Measurements from ENCODE around the gene DYNC1I1.
A peak's percentile ranks its signal among the peaks of the same experiment; 100 is the strongest.
"Not testable (repeated sequence)": the region's sequence is repeated elsewhere in the genome, so short reads cannot be mapped to it uniquely, and the experiment has no call there.

The DYNC1I1 gene

DNA sequence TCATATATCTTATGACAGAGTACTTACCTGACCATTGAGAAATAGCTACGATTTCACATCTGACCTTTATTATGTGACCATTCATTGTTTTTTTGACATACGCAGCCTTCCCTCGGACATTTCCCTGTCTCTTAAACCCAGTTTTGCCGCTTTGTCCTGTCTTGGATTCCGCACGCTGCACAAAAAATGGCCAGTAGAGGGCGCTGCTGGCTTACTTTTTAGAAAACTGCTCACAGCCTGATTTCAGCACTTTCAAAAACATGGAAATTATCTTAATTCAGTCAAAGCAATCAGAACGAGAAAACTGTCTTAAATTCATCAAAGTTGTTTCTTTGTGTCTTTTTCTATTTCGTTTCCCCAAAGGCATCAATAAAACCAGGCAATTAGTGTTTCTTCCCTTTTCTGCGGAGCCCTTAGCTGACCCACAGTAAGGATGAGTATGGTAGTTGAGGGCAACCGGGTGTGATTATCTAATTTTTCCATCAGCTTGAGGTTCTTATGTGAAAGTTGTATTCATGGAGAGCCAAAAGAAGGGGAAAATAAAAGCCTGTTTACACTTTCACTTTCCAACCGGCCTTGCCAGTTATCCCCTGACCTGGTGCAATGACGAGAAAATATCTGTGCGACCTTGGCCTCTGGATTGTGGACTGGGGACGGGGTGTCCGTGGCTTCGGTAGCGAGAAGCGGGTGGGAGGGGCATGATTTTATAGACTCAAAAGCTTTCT lies 144.4 kb downstream of the DYNC1I1 start:
- peak; percentile 56 to 65 for DNase-seq

DNA sequence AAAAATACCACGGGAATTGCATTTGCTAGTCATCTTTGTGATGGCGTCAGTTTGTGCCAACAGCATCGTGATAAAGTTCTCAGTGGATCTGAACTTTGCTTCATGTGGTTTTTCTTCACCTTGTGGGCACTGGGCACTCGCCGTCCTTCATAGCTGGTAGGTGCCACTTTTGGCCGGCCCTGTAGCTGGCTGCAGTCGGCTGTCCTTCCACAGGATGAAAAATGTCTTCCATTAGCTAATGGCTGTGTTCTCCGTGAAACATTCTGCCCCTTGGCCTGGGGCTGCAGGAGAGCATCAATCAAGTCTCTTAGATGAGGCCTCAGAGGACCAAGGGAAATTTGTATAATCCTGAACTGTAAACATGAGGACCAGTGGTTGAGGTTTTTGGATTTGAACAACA lies 145.3 kb downstream of the DYNC1I1 start:
- DNase-seq, result no peak

DNA sequence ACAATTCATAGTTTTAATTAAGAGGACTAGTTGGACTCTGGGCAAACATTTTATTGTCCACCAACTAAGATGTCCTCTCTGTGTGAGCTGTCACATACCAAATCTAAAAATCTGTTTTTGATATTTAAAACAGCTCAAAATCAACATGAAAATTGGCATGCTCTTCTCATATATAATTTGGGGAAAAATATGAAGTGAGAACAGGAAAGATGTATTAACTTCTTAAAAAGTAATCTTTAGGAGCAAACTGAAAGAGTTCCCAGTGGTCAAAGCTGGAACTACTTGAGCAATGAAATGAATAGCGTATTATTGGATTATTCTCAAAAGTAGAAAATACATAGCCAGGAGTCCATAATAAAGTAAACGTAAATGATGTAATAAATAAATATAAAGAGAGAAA lies 147.2 kb downstream of the DYNC1I1 start:
- DNase-seq, result no peak

DNA sequence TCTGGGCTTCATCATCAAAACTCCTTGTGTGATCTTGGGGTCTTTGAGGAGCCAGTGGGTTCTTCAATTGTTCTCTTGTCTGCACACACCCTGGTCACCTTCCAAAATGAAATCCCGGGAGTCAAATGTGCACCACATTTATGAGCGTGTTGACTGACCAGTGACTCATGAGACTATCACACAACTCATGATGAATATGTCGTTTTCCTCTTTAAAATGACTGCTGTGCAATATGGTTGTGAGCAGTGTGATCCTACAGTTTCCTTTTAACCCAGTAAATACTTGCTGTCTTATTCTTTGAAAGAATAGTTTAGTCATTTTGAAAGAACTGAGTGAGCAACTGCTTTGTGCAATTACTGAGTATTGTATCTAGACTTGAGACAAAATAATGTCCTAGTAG lies 149.2 kb downstream of the DYNC1I1 start:
- no peak for DNase-seq

DNA sequence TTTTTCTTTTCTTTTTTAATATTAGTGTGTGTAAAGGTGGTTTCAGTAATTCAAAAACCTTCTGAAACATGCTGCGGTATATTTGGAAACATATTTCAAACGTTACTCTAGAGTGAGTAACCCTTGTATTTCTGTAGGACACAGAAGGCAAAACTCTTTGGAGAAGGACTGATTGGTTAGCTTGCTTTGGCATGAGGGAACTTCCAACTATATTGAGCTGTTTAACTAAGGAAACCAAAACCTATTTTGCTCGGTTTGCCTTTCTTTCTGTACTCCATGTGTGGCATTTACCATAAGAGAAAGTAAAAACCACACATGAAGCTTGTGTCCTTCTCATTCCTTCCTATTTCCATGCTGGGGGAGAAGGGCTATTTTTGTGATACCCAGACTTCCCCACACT lies 149.8 kb downstream of the DYNC1I1 start:
- no peak for DNase-seq

DNA sequence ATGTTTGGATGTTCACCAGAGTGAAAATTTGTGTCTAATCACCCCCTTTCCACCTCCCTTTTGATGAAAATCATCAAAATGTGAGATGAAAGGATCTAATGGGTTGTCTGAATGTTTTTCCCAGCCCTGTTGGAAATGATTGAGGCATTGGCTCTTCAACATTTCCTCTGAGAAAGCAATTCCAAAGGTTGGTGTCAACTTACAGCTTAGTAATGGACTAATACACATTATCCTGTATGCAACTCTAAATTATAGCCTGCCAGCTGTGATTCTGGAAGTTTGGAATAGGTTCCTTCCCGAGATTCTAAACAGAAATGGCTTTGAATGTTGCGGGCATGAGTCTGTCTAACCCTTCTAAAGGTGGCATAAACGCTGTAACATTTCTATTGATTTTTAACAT lies 152.9 kb downstream of the DYNC1I1 start:
- no peak for DNase-seq

DNA sequence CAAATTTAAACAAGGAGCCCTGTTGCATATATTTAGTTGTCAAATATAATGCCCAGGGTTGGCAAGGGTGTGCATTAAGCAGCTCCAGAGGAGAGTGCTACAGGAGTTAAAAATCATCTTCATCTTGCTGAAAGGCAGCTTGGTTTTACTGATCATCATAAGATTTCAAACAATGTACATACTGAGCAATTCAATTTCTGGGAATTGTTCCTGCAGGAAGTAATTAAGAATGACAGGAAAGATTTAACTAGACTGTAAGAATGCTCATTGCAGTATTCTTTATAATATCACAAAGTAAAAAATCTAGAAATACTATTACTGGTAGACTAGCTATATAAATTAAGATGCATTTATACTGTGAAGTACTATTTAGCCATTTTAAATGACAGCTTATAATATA lies 153.6 kb downstream of the DYNC1I1 start:
- no peak for DNase-seq

DNA sequence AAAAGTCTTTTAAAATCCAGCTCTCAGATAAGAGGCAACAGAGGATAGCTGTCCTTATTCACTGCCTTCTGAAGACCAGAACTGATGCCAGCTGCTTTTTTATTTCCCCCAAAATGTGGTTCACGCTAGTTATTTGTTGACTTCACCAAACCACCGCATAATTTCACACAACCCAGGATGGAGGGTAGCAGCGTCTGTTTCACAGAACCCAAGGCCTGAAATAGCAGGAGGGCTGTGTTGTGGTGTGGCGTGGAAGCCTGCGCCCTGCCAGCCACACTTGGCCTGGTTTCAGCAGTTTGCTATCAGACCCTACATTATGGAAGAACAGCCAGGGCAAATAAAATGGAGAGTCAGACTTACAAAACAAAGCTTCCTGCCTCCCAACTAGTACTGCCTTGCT lies 155.4 kb downstream of the DYNC1I1 start:
- DNase-seq, result no peak

DNA sequence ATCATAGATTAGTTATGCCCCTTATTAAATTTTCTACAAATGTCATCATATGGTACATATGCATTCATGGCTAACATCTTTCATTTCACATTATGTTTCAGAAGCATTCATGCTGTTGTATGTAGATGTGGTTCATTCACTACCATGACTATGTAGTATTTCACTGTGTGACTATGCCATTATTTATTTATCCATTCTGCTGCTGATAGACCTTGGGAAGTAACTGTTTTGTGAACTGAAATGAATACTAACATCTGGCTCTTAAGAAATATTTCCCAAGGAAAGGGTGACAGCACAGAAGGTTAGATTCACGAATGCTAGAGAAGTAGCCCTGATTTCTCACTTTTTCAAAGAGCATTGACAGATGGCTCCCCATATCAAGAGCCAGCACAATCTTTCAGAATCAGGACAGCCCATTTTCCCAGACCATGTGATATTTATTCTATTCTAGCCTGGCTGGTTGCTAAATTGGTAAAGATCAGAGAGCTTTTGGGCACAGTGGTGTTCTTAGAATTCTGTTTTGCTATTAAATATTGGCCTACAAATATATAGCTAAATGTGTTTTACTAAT lies 157.4 kb downstream of the DYNC1I1 start:
- no peak for DNase-seq

DNA sequence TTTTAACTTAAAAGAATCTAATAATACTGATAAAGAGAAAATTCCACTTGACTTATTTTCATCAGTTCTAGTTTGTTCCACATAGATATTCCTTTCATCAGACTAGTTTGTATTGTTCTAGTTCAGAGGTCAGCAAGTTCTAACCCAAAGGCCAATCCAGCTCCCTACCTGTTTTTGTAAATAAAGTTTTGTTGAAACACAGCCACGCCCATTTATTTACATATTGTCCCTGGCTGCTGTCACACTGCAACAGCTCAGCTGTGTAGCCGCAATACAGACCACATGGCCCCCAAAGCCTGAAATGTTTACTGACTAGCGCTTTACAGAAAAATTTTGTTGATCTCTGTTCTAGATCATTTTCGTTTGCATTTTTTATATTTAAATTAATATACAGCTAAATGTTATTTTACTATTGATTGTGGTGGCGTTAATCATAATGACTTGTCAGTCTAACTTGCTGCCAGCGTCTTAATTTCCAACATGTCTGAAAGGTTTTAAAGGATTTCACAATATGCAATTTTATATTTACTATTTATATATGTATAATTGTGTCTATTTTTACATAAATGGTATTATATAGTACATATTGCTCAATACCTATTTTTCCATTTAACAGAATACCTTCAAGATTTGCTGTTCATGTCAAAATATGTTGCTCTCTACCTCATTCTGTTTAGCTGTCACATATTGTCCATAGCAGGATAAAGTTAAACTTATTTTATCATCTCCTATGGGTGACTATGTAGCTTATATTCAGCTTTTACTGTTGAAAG lies 159.3 kb downstream of the DYNC1I1 start:
- no peak for DNase-seq

DNA sequence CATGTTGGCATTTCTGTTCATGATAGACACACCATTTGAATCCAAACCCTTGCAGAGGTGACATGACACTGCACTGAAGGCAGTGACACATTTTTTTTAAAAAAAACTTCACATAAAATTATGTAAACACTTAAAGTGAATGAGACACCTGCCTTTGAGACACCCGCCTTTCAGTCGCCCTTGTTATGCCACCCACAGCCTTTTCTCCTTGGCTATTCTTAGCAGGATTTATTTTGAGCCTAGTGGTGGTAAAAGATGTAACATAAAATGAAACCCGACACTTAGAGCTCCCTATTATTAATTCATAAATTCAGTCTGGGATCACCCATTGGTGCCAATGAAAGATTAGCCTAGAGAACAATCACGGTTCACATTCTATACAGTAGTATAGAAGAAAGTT lies 161.3 kb downstream of the DYNC1I1 start:
- no peak for DNase-seq

DNA sequence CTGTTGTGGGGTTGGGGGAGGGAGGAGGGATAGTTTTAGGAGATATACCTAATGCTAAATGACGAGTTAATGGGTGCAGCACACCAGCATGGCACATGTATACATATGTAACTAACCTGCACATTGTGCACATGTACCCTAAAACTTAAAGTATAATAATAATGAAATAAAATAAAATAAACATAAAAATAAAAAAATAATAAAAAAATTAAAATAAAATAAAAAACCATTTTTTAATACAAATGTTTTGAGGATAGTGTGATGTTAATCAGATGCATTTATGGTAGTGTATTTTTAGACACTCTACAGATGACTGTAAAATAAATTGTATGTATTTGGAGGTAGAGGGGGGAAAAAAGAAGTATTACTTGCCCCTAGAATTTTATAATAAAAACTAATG lies 172.5 kb downstream of the DYNC1I1 start:
- not testable (repeated sequence) for DNase-seq

DNA sequence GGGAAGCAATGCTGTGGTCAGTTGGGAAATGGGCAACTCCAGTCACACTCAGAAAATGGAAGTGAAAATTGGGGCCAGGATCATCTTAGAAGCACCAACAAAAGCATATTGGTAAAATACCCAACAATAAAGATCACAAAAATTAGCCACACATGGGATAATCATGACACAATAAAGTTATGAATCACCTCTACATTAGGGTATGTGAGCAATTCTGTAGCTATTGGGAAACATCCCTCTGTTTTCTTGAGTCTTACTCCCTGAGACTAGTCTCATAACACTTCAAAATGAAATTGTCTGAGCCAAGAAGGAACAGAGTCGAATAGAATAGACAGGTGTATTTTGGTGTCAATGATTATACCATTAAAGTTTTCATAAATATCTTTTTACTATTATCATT lies 178.3 kb downstream of the DYNC1I1 start:
- DNase-seq, result no peak

DNA sequence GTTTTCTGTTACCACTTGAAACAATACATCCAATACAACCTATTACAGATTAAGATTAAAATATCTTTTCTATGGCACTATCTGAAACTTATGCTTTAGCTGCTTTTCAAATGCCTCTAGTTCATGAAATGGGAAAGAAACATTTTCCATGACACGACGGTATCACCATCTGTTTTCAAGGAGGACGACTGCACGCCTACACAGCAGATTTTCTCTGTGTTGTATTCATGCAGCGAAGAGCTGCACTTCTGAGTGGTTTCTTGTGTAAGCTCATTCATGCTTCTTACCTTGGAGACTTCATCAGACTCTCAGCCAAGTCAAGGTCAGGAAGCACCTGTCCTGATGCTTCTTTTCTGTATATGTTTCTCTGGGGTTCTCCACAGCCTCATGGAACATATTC lies 179.2 kb downstream of the DYNC1I1 start:
- no peak for DNase-seq

DNA sequence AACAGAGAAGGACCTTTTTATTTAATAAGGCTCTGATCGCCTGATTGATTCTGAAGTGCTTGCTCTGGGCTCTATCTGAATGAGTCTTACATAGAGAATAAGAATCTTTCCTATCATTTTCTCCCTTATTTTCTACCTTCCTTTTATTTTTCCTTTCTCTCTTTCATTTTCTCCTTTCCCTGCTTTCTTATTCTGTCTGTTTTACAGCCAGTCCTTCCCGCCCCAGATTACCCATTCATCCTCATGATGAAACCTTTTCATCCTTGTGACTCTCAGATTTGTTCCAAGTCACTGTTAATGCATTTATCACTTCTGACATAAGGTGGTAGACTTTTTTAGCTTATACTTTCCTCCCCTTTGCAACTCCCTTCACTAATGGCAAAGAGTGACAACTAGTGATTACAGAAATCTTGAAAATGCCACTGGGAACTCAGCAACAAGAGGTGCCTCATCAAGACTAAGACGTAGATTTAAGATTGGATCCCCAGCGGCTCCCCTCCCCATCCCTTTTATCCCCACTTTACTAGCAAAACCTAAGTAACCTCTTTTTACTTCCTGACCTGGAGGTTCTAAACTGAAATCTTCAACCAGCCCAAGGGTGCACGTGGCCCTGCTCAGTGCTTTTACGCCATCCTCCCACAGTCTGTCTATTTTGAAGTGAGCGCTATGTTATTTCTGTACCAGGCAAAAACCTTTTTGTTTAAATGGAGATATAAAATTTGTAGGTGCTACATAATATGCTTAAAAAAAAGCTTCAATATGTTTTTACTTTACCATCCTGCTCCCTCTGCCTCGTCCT lies 179.8 kb downstream of the DYNC1I1 start:
- DNase-seq, result no peak

DNA sequence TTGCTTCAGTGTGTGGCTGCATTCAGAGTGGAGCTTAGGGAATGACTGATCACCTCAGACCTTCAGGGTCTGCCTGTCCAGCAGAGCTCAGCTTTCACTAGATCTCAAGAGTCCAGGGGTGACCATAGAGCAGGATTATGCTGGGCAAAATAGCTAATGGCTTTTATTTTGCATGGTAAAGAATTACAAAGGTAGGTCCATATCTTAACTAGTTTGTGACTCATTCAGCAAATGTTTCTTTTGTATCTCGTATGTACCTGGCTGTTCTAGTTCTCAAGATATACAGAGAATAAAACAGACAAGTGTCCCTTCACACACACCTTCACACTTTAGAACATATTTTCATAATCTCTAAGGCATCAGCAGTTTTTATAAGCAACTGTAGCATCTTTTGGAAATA lies 180.5 kb downstream of the DYNC1I1 start:
- DNase-seq, result no peak

DNA sequence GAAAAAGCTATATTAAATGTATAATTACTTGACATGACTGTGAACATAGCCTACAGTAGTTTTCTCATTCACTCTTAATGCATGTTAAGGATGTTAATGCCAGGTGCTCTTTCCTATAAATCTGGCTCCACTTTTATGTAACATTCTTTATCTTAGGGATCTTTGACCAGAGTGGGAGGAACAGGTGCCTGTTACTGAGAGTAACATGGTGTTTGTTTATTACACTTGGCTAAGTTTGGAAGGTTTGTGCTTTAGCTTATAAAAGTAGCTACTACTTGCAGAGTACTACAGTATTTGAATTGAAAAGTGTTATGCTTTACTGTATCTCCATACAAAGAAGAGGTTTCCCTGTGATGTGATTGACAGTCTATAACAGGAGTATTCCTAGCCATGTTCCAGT lies 183.4 kb downstream of the DYNC1I1 start:
- DNase-seq, result no peak

DNA sequence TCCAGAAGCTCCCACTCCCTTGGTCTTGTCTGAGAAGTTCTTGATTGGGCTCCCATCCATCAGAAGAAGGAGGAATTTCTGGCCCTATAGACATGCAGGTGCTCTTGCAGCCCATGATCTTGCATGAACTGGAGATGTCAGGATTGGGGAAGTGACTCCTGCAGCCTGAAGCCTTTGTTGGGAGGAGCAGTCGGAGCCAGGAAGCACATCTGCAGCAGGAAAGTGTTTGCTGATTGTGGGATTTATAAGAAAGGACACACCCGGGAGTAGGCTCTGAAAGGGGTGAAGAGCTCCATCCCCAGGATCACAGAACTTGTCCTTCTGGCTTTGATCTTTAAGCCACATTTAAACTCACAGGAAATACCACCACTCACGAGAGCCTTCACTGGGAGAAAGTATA lies 185.2 kb downstream of the DYNC1I1 start:
- no peak for DNase-seq

DNA sequence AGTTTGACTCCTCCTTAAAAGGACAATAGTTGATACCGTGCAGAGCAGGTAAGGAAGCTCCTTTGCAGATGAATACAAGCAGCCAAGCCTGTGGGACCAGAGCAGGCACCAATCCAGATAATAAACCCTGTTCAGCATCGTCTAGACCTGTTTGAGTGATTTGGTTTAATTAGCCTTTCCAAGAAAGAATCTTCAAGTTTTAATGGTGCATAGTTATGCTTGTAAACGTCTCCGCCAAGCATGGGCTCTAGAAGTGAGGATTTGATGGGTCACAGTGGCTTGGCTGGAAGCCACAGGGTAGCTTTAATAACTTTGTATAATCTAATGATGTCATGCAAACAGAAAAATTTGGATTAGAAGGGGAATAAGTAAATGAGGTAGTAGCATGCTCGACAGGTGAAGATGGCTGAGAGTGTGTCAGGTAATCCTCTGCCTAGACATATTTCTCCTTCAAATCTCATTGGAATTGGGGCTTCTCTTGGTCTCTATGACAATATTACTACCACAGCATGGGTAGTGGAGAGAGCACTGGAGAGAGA lies 188.4 kb downstream of the DYNC1I1 start:
- DNase-seq, result no peak

DNA sequence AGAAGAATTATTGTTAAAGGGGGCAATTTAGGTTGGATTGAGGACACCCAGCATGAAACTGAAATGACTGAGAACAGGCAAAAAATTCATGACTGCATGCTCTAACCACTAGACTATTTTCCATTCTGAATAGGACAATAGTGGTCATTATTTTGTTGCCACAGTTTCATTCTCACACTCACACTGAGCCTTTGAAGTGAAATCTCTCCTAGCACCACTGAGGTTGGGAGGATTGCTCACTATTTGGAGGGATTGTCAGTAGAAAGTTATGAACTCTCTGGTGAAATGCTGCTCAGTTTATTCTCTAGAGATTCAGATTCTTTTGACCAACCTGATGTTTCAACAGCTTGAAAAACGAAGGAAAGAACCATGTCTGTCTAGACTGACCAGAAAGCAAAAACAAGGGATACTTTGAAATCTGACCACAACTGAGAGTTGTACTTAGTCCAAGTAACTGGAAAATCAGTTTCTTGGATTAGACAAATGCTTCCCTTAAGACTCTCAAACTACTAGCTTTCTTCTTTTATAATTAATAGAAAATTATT lies 191.2 kb downstream of the DYNC1I1 start:
- no peak for DNase-seq

DNA sequence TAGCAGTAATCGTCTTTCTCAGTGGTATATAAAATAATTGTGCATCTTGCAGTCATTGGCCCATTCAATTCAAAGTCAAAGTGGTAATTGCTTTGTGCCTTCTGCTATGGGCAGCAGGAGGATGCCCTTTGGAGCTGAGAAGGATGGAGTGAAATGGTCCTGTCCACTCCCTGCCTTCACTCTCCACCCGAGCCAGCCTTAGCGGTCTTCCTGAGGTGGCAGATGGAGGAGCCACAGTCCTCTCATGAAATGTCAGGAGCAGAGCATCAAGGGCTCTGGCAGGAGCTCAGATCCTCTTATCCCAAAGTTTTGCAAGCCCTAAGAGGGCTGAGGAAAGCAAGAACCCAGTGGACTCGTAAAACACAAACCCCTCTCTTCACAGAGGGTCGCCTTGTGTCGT lies 199.4 kb downstream of the DYNC1I1 start:
- no peak for DNase-seq

DNA sequence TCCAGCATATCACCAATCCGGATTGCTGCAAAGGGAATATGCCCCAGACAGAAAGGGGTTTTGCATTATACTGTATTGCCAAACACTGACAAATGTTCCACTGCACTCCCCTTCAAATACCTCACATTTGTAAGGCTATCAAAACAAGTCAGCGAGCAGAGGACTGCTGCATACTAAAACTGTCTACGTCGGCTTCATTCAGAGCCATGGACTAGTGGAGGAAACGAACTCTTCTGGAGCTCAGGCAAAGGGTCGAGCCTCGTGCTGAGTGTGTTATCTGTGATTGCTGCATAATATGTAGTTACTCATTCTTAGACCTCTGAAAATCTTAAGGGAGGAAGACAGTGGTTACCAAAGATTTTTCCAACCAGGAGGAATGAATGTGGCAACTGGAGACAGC lies 200.2 kb downstream of the DYNC1I1 start:
- DNase-seq, result no peak

DNA sequence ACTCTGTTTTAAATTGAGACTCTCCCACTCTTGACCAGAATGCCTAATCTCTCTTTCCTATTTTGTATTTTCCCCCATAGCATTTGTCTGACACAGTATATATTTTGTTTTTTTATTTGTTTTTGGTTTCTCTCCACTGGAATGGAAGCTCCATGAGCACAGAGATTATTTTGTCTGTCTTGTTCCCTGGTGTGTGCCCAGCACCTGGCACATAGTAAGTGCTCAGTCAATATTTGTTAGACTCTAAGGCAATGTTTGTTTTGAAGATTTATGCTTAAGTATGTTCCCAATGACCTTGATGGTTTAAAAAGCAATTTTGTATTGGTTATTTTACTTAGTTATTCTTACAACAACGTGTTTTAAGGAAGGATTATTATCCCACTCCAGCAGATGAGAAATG lies 201.8 kb downstream of the DYNC1I1 start:
- DNase-seq, result no peak
